SIG-M5 treated with dmso at 0.1 percent for 504 hours (cell line): Measurements from ENCODE around the gene GAPDH.

Experiments used
- DNase-seq: peaks from one replicate; lab custom pipeline; 2025; ENCODE audit not compliant: unreplicated experiment; lab: John Stamatoyannopoulos, UW

GAPDH gene

DNA sequence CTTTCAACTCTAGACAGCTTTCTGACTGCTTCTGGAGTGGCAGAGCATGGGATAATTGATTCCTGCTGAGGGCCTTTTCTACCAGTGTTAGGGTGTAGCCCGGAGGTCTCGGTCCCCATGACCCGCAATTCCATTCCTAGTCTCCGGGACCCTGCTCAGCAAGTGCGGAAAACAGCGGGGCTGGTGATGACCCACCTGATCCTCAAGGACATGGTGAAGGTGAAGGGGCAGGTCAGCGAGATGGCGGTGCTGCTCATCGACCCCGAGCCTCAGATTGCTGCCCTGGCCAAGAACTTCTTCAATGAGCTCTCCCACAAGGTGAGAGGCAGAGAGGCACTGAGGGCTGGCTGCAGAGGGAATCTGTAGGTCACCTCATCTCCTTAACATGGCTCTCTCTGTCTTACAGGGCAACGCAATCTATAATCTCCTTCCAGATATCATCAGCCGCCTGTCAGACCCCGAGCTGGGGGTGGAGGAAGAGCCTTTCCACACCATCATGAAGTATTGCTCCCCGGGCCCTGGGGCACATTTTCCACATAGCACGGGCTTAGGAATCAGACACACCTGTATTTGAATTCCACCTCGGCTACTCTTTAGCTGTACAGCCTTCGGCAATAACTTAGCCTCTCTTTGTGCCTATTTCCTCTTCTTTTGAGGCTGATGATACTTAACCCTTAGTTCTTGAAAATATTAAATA is 5.6 kb upstream of the GAPDH start:
- DNase-seq: no peak

- no peak for DNase-seq
These were observed 5.0 kb upstream of the GAPDH start for GRCh38 chr12:6529291-6529737.

DNA sequence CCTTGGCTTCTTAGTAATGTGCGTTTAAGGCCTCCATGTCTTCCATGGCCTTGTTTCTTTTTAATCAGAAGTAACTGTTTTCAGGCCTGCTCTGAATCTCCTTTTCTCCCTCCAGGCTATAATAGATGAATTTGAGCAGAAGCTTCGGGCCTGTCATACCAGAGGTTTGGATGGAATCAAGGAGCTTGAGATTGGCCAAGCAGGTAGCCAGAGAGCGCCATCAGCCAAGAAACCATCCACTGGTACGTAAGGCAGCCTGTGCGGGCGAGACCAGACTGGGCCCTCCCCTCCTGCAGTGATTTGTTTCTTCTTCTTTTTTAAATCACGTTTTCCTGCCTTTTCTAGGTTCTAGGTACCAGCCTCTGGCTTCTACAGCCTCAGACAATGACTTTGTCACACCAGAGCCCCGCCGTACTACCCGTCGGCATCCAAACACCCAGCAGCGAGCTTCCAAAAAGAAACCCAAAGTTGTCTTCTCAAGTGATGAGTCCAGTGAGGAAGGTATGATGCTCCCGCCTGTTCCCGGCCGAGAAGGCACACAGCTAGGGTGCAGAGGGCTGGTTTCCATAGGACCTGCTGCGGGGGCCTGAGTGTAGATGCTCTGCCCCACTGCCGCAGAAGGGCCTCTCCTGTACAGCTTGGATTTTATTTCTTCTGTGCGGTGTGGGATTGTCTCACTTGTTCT is 3.6 kb upstream of the GAPDH start:
- no peak for DNase-seq

DNA sequence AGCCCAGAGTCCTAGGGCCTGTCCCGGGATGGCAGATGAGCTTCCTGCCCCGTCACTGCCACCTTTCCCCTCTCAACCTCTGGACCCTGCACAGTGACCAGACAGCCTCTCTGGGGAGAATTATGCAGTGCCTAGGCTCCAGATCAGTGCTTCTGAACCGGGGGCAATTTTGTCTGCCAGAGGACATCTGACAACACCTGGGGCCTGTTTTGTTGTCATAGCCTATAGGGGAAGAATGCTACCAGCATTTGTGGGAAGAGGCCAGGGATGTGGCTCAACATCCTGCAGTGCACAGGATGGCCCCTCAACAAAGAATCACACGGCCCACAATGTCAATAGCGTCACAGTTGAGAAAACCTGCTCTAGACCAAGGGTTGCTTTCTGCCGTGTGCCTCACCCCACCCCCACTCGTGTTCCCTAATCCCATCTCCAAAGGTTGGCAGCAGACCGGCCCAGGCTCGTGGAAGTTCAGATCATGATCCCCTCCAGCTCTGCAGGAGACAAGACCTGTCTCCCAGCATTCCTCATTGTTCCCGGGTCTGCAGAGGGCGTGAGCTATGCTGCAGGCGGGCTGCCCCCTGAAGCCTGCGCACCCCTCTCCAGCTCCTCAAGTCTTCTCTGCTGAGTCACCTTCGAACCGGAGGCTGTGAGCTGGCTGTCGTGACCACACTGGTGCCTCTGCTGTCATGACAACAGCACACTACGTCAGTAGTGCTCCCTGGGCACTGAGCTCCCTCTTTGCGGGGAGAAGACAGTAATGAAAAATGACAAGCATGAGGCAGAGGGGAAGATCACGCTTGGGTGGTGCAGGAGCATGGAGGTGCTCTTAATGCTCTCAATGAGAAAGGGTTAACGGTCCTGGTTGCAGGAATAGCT is 2.0 kb upstream of the GAPDH start:
- peak; percentile 94 for DNase-seq

GRCh38 chr12:6532927-6533652 is 1.2 kb upstream of the GAPDH start:
- peak; percentile 71 for DNase-seq

DNA sequence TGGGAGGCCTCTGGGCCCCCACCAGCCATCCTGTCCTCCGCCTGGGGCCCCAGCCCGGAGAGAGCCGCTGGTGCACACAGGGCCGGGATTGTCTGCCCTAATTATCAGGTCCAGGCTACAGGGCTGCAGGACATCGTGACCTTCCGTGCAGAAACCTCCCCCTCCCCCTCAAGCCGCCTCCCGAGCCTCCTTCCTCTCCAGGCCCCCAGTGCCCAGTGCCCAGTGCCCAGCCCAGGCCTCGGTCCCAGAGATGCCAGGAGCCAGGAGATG is 729 bp upstream of the GAPDH start:
- no peak for DNase-seq

DNA sequence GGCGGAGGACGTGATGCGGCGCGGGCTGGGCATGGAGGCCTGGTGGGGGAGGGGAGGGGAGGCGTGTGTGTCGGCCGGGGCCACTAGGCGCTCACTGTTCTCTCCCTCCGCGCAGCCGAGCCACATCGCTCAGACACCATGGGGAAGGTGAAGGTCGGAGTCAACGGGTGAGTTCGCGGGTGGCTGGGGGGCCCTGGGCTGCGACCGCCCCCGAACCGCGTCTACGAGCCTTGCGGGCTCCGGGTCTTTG is 303 bp downstream of the GAPDH start:
- DNase-seq: no peak

- DNase-seq: peak; percentile 82
These were observed 804 bp downstream of the GAPDH start for GRCh38 chr12:6534945-6535696.

DNA sequence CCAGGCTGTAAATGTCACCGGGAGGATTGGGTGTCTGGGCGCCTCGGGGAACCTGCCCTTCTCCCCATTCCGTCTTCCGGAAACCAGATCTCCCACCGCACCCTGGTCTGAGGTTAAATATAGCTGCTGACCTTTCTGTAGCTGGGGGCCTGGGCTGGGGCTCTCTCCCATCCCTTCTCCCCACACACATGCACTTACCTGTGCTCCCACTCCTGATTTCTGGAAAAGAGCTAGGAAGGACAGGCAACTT is 1.3 kb downstream of the GAPDH start:
- no peak for DNase-seq

GRCh38 chr12:6535960-6536847 is 1.9 kb downstream of the GAPDH start:
- DNase-seq: no peak

- DNase-seq: no peak
These were observed 2.7 kb downstream of the GAPDH start for GRCh38 chr12:6536894-6537579.

- peak; percentile 83 for DNase-seq
These were observed 3.5 kb downstream of the GAPDH start for GRCh38 chr12:6537580-6538419.

GRCh38 chr12:6538420-6539313 is 4.3 kb downstream of the GAPDH start:
- peak; percentile 47 for DNase-seq

- no peak for DNase-seq
These were observed 5.0 kb downstream of the GAPDH start for GRCh38 chr12:6539314-6539682.

DNA sequence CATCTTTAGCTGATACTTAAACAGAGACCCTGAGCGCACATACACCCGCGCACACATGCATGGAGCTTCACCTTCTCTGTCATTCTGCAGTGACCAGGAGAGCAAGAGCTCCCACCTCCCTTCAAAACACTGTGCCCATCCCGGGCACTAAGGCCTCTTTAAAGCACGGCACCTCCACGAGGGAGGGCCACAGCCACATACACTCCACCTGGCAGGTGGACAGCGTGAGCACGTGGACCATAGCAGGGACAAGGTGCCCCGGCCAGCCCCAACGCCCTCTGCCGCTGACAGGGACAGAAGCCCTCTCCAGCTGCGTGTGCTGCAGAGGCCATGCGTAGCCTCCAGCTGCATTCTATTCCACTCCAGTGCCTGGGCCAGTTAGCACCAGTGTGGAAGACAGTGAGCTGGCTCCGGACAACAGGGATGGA is 5.4 kb downstream of the GAPDH start:
- DNase-seq: no peak

DNA sequence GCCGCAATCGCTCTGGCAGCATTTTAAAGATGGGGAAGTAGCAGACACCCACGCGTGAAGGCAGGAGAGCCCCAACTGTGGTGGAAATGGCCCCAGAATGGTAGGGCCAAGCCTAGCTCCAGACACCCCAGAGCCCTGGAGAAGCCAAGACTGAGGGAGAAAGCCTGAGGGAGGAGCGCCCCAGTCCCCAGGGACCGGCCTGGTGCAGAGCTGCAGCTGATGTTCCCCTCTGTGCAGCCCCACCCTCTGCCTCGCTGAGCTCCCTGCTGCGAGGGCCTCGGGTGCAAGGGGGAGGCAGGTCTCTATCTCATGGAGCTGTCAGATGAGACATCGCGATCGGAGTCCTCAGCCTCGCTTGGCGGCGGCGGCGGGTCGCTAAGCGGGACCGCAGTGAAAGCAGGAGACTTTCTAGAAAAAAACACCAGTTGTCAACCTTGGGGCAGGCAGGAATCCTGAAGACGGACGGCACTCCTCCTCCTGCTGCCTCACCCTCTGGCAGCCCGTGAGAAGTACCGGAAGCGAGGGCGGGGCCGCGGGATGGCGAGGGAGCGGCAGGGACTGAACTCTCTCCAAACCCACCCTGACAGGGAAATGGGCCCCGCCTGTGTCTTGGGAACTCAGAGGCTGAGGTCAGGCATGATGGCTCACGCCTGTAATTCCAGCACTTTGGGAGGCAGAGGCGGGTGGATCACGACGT is 6.0 kb downstream of the GAPDH start:
- peak; percentile 44 for DNase-seq
